ENCODE measurements around the gene PHETA1. TPM values are rescaled to one million over a fixed set of nuclear protein-coding genes. Genes with fewer than 3 reads are reported as not detected.
A peak's percentile ranks its signal among the peaks of the same experiment; 100 is the strongest.
"Not testable (repeated sequence)": the region's sequence is repeated elsewhere in the genome, so short reads cannot be mapped to it uniquely, and the experiment has no call there.

Gene PHETA1
- total and polyA plus RNA-seq, 8 donors: 7.2 to 20.5 (median 10.4) TPM

DNA sequence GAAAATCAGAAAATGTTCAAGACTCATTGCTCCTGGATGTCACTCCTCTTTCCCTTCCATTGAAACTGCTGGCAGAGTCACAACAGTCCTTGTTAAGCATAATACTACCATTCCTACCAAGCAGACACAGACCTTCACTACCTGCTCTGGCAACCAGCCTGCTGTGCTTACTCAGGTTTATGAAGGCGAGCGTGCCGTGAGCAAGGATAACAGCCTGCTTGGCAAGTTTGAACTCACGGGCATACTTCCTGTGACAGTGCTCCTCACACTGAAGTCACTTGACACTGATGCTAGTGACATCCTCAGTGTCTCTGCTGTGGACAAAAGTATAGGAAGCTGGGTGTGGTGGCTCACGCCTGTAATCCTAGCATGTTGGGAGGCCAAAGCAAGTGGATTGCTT, 15.7 kb upstream of the PHETA1 start:
- intact Hi-C loops (cut with DNase I): no loop called here
- Histone ChIP-seq H3K36me3 (no peaks in the 10 kb centered on the region), H3K4me1 (no peaks in the 10 kb centered on the region), H3K4me3 (no peak overlapping the region), H3K9me3 (no peaks in the 10 kb centered on the region), H3K27me3 (no peaks in the 10 kb centered on the region), H3K27ac (no peak overlapping the region)
- no peak for TF ChIP-seq CTCF (IDR thresholded peaks at IDR 0.05)
- no peak for ATAC-seq
- DNase-seq: no peak

DNA sequence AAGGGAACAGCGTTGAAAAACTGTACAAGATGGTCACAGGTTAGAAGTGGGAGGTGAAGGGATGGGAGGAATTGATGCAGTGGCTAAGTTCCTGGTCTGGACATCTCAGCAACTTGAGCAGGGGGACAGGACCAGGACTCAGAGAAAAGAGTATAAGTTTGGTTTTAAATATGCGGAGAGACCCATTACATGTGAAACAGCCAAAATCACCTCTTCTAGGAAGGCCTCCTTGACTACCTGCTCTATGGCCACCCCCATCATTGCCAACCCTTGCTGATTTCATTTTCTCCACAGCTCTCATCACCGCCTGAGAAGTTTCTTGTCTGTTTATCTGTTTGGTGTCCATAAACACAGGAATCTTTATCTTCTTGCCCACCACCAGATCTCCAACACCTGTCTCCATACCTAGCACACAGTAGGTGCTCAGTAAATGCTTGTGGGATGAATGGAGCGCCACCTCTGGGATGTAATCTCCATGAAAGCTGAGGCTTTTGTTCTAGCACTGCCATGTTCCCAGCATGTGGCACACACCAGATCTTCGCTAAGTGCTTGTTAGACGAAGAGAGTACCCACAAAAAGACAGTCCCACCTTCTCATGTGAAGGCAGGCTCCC, 11.2 kb upstream of the PHETA1 start:
- H3K4me1 ChIP-seq: no peaks in the 10 kb centered on the region
- TF ChIP-seq CTCF (IDR thresholded peaks at IDR 0.05): no peak
- intact Hi-C loops (cut with DNase I): no loop called here
- no peak for DNase-seq
- no peak for ATAC-seq
- H3K27me3 ChIP-seq: no peaks in the 10 kb centered on the region
- peaks cover 0 to 3% of the 10 kb centered on the region in 2 donors for H3K9me3 ChIP-seq
- no peak overlapping the region for H3K27ac ChIP-seq
- no peak overlapping the region for H3K4me3 ChIP-seq
- H3K36me3 ChIP-seq: no peaks in the 10 kb centered on the region

DNA sequence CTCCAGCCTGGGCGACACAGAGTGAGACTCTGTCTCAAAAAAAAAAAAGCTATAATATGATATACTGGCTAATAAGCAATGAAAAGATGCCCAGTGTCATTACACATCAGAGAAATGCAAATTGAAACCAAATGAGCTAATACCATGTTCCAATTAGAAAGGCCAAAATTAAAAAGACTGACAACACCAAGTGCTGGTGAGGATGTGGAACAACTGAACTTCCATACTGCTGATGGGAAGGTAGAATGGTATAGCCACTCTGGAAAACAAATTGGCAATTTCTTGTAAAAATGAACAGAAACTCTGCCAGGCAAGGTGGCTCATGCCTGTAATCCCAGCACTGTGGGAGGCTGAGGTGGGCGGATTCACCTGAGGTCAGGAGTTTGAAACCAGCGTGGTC, 8.5 kb upstream of the PHETA1 start:
- no peak for ATAC-seq
- H3K27me3 ChIP-seq: no peaks in the 10 kb centered on the region

GRCh38 chr12:111373231-111373630, 4.3 kb upstream of the PHETA1 start:
- peaks cover 1 to 13% of the 10 kb centered on the region in 2 donors for H3K4me1 ChIP-seq
- H3K9me3 ChIP-seq; H3K27ac ChIP-seq; ATAC-seq; H3K4me3 ChIP-seq; DNase-seq; intact Hi-C loops (cut with DNase I); H3K27me3 ChIP-seq; H3K36me3 ChIP-seq: not testable (repeated sequence)

More for the DNA sequence above, 8.5 kb upstream of the PHETA1 start:
- DNase-seq: peak in 1 of 4 donors; percentile 16
- H3K4me1 ChIP-seq: no peaks in the 10 kb centered on the region
- intact Hi-C loops (cut with DNase I): no loop called here
- peaks cover 0 to 3% of the 10 kb centered on the region in 2 donors for H3K9me3 ChIP-seq
- H3K4me3 ChIP-seq: no peak overlapping the region
- H3K27ac ChIP-seq: no peak overlapping the region
- H3K36me3 ChIP-seq: no peaks in the 10 kb centered on the region
- no peak for TF ChIP-seq CTCF (IDR thresholded peaks at IDR 0.05)

- Histone ChIP-seq H3K4me1 (peaks cover 4 to 32% of the 10 kb centered on the region in 2 donors), H3K36me3 (peaks cover 0 to 6% of the 10 kb centered on the region in 2 donors), H3K27me3 (peaks cover 0 to 5% of the 10 kb centered on the region in 2 donors), H3K27ac (peak overlapping the region in 1 of 2 donors; percentile 55), H3K9me3 (no peaks in the 10 kb centered on the region), H3K4me3 (peak overlapping the region; percentile 90 to 98)
- ATAC-seq (no peak), DNase-seq (no peak)
- TF ChIP-seq CTCF (IDR thresholded peaks at IDR 0.05): no peak
- intact Hi-C loops (cut with DNase I): no loop called here
Measured at GRCh38 chr12:111369496-111370220, 763 bp upstream of the PHETA1 start.

Measured in left lung (tissue), 10 donors.